Mesendoderm (in vitro differentiated cells): Measurements from ENCODE around the gene IGFBP1. TPM values are rescaled to one million over a fixed set of nuclear protein-coding genes. Genes with fewer than 3 reads are reported as not detected.
"Not testable (repeated sequence)": the region's sequence is repeated elsewhere in the genome, so short reads cannot be mapped to it uniquely, and the experiment has no call there.

Source experiments
- DNase-seq: peaks from one replicate; pipeline ENCODE4 v3.0.0; 2013
- H2AK5ac ChIP-seq: 2 replicates; pipeline ENCODE4 v1.6.1; 2013; ENCODE audit warnings: low read length, inconsistent platforms
- H2BK120ac ChIP-seq: 2 replicates; pipeline ENCODE4 v1.6.1; 2013; ENCODE audit warnings: low read depth, mild to moderate bottlenecking, low read length, moderate library complexity, mixed read lengths
- H2BK15ac ChIP-seq: replicated peaks from 2 replicates; pipeline ENCODE4 v1.6.1; 2013; ENCODE audit warnings: low read depth, mild to moderate bottlenecking, moderate library complexity
- H2BK5ac ChIP-seq: 2 replicates; pipeline ENCODE4 v1.6.1; 2013; ENCODE audit warnings: low read length, inconsistent platforms
- H3K18ac ChIP-seq: 2 replicates; pipeline ENCODE4 v1.6.1; 2013; ENCODE audit warnings: mild to moderate bottlenecking, low read length, mixed read lengths
- H3K23ac ChIP-seq: one replicate; pipeline ENCODE4 v1.6.1; 2013; ENCODE audit warnings: low read length
- H3K27ac ChIP-seq: 2 replicates; pipeline ENCODE4 v1.5.1; 2013; ENCODE audit warnings: low read depth, mild to moderate bottlenecking, inconsistent platforms, low read length, moderate library complexity
- H3K27me3 ChIP-seq: 2 replicates; pipeline ENCODE4 v1.6.1; 2013; ENCODE audit warnings: low read length, control low read depth, mild to moderate bottlenecking, inconsistent platforms; ENCODE audit not compliant: insufficient read depth, poor library complexity
- H3K36me3 ChIP-seq: 2 replicates; pipeline ENCODE4 v1.6.1; 2013; ENCODE audit warnings: low read length, inconsistent platforms; ENCODE audit not compliant: control insufficient read depth, insufficient read depth
- H3K4ac ChIP-seq: one replicate; pipeline ENCODE4 v1.6.1; 2013; ENCODE audit warnings: low read depth, mild to moderate bottlenecking, low read length, moderate library complexity
- H3K4me1 ChIP-seq: 2 replicates; pipeline ENCODE4 v1.6.1; 2013; ENCODE audit warnings: low read depth, low read length, inconsistent platforms; ENCODE audit not compliant: control insufficient read depth
- H3K4me2 ChIP-seq: 2 replicates; pipeline ENCODE4 v1.6.1; 2013; ENCODE audit warnings: low read length
- H3K4me3 ChIP-seq: 2 replicates; pipeline ENCODE4 v1.5.1; 2013; ENCODE audit warnings: mild to moderate bottlenecking, low read length
- H3K56ac ChIP-seq: one replicate; pipeline ENCODE4 v1.6.1; 2013; ENCODE audit warnings: low read length
- H3K79me1 ChIP-seq: 2 replicates; pipeline ENCODE4 v1.6.1; 2013; ENCODE audit warnings: low read length, inconsistent platforms
- H3K79me2 ChIP-seq: 2 replicates; pipeline ENCODE4 v1.6.1; 2013; ENCODE audit warnings: mild to moderate bottlenecking, low read length; ENCODE audit not compliant: control insufficient read depth, insufficient read depth
- H3K9ac ChIP-seq: 2 replicates; pipeline ENCODE4 v1.6.1; 2013; ENCODE audit warnings: low read length, inconsistent platforms
- H4K5ac ChIP-seq: one replicate; pipeline ENCODE4 v1.6.1; 2013; ENCODE audit warnings: low read length
- H4K8ac ChIP-seq: one replicate; pipeline ENCODE4 v1.6.1; 2013; ENCODE audit warnings: low read depth, mild to moderate bottlenecking, control low read depth, low read length, moderate library complexity
- WGBS: extraction: QIAGEN DNeasy Blood & Tissue Kit; methylation state at CpG from one replicate; pipeline ENCODE4 v1.1.7; 2013; ENCODE audit warnings: low lambda C conversion rate, missing lambda C conversion rate; ENCODE audit not compliant: insufficient coverage; ENCODE audit errors: extremely low coverage; 5-methylcytosine and 5-hydroxymethylcytosine counted together
- polyA plus RNA-seq, 2 experiments: library from polyadenylated mRNA; stranded (reverse); fragments of 200-250 nt; gene quantifications; one replicate each; pipeline ENCODE4 v1.2.3, GENCODE V29; 2013

Gene IGFBP1
- 0.08 TPM for polyA plus RNA-seq (2013, experiment 1 of 2)
- 0.07 TPM for polyA plus RNA-seq (2013, experiment 2 of 2)

GRCh38 chr7:45888185-45888992 is at the start of gene IGFBP1:
Gene IGFBP1 (plus strand): TSS chr7:45888488. CDS start chr7:45888653, 165 bp downstream.
- no peaks in the 10 kb centered on the region for H3K79me2 ChIP-seq
- WGBS = no CpG with 5 or more reads among the region's 73 CpGs

GRCh38 chr7:45838852-45839251 is 49.4 kb upstream of the IGFBP1 start:
- not testable (repeated sequence) for H3K27ac ChIP-seq, H3K27me3 ChIP-seq, H3K23ac ChIP-seq, H2BK120ac ChIP-seq, H3K4me2 ChIP-seq, H3K4ac ChIP-seq, H3K79me1 ChIP-seq, H4K8ac ChIP-seq, H3K79me2 ChIP-seq, H3K18ac ChIP-seq, H3K36me3 ChIP-seq, H2BK15ac ChIP-seq, H3K9ac ChIP-seq, H2BK5ac ChIP-seq, H3K4me3 ChIP-seq, H3K56ac ChIP-seq, H2AK5ac ChIP-seq, H4K5ac ChIP-seq, DNase-seq, H3K4me1 ChIP-seq
- no CpG with 5 or more reads among the region's 2 CpGs for WGBS

More at GRCh38 chr7:45888185-45888992, at the start of gene IGFBP1:
- Histone ChIP-seq H3K27me3 (peaks cover 13% of the 10 kb centered on the region), H3K36me3 (no peaks in the 10 kb centered on the region), H2BK120ac (no peak within 1 kb of the TSS), H4K8ac (no peak within 1 kb of the TSS), H2BK15ac (no peak within 1 kb of the TSS), H3K4me1 (no peaks in the 10 kb centered on the region), H3K79me1 (no peaks in the 10 kb centered on the region), H4K5ac (no peak within 1 kb of the TSS), H3K56ac (peak within 1 kb of the TSS; percentile 76), H3K4ac (no peak within 1 kb of the TSS), H3K9ac (peak within 1 kb of the TSS; percentile 34), H3K18ac (no peak within 1 kb of the TSS), H3K4me3 (no peak within 1 kb of the TSS), H2BK5ac (no peak within 1 kb of the TSS), H2AK5ac (no peak within 1 kb of the TSS), H3K23ac (no peak within 1 kb of the TSS), H3K4me2 (peak within 1 kb of the TSS; percentile 85), H3K27ac (no peak within 1 kb of the TSS)
- DNase-seq = peak; percentile 16

GRCh38 chr7:45841926-45842717 is 46.2 kb upstream of the IGFBP1 start:
- not testable (repeated sequence) for H2BK120ac ChIP-seq, H3K36me3 ChIP-seq, H2AK5ac ChIP-seq, H3K56ac ChIP-seq, H3K18ac ChIP-seq, H3K4ac ChIP-seq, H3K27ac ChIP-seq, H3K4me1 ChIP-seq, H3K9ac ChIP-seq, H3K23ac ChIP-seq, H3K79me2 ChIP-seq, H3K27me3 ChIP-seq, H3K4me3 ChIP-seq, H4K5ac ChIP-seq, H2BK5ac ChIP-seq, H3K79me1 ChIP-seq, H2BK15ac ChIP-seq, H4K8ac ChIP-seq, DNase-seq, H3K4me2 ChIP-seq
- no CpG with 5 or more reads among the region's 4 CpGs for WGBS

GRCh38 chr7:45846536-45846935 is 41.8 kb upstream of the IGFBP1 start:
- not testable (repeated sequence) for H2AK5ac ChIP-seq, H3K4me3 ChIP-seq, H4K5ac ChIP-seq, H3K79me2 ChIP-seq, H2BK5ac ChIP-seq, H3K23ac ChIP-seq, H3K27me3 ChIP-seq, H3K4me1 ChIP-seq, H2BK120ac ChIP-seq, H3K36me3 ChIP-seq, H3K27ac ChIP-seq, H3K79me1 ChIP-seq, H3K9ac ChIP-seq, H3K56ac ChIP-seq, H2BK15ac ChIP-seq, DNase-seq, H4K8ac ChIP-seq, H3K4ac ChIP-seq, H3K4me2 ChIP-seq, H3K18ac ChIP-seq
- no CpG with 5 or more reads among the region's 5 CpGs for WGBS

GRCh38 chr7:45848734-45849133 is 39.6 kb upstream of the IGFBP1 start:
- not testable (repeated sequence) for H2BK5ac ChIP-seq, H3K4ac ChIP-seq, H2BK120ac ChIP-seq, H3K4me3 ChIP-seq, H4K8ac ChIP-seq, H3K79me2 ChIP-seq, H3K27me3 ChIP-seq, H3K27ac ChIP-seq, H3K18ac ChIP-seq, H4K5ac ChIP-seq, H3K9ac ChIP-seq, H3K4me2 ChIP-seq, H2AK5ac ChIP-seq, H3K4me1 ChIP-seq, H3K79me1 ChIP-seq, H3K23ac ChIP-seq, H3K56ac ChIP-seq, H3K36me3 ChIP-seq, H2BK15ac ChIP-seq, DNase-seq
- no CpG with 5 or more reads among the region's 6 CpGs for WGBS
